AG04450 (cell line): Measurements from ENCODE around the gene CCL2. TPM values are rescaled to one million over a fixed set of nuclear protein-coding genes. Genes with fewer than 3 reads are reported as not detected.

Experiments used
- CTCF ChIA-PET: fragments of 300-600, 350-600 bp; formaldehyde crosslinking; extraction: SDS; loops from one replicate; lab custom pipeline; 2022; ENCODE audit warnings: antibody characterized with exemption, inconsistent platforms; lab: Charles Lee
- POLR2A ChIA-PET: fragments of 350-600 bp; formaldehyde crosslinking; extraction: SDS; loops from one replicate; lab custom pipeline; 2021; ENCODE audit warnings: antibody characterized with exemption, inconsistent platforms; lab: Yijun Ruan, JAX
- DNase-seq: peaks from one replicate; pipeline ENCODE4 v3.0.0-alpha.2; 2011; ENCODE audit warnings: low read depth, low spot score
- H3K27ac ChIP-seq: one replicate; pipeline ENCODE4 v1.5.1; 2012; ENCODE audit warnings: low read depth, low read length, control low read depth
- H3K27me3 ChIP-seq: one replicate; pipeline ENCODE4 v1.6.0; 2012; ENCODE audit warnings: low read length; ENCODE audit not compliant: control insufficient read depth, insufficient read depth
- H3K4me3 ChIP-seq: 2 replicates; pipeline ENCODE4 v1.5.1; 2011; ENCODE audit warnings: mild to moderate bottlenecking, low read depth, low read length, control low read depth
- H3K9me3 ChIP-seq: 2 replicates; pipeline ENCODE4 v1.5.1; 2012; ENCODE audit warnings: low read length; ENCODE audit not compliant: control insufficient read depth, insufficient read depth
- polyA plus RNA-seq: library from polyadenylated mRNA; depleted of rRNA; stranded (reverse); fragments of >200 nt; gene quantifications from 2 replicates; pipeline ENCODE4 v1.2.3, GENCODE V29; 2011
- TF ChIP-seq, protein P1 (sequence below): IDR thresholded peaks from 2 replicates; pipeline ENCODE4 v1.5.1; 2011; ENCODE audit warnings: low read depth, low read length, control low read depth, inconsistent platforms

The CCL2 gene
- polyA plus RNA-seq, 1 experiment = 119 TPM

DNA sequence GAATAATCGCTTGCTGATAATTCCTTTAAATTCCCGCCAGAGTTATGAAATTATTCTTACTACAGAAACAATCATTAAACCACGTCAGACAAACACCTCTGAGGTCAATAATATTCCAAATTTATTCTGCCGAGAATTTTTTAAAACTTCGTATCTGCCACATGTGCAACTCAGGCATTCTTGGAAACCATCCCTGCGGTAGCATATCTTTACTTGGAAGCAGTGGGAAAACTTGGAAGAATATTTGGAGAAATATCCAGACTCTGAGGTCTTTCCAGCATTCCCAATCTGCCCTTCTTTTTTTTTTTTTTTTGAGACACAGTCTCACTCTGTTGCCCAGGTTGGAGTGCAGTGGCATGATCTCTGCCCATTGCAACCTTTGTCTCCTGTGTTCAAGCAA is 28.5 kb downstream of the CCL2 start:
- POLR2A ChIA-PET = no interaction called here
- TF ChIP-seq, protein P1, sequence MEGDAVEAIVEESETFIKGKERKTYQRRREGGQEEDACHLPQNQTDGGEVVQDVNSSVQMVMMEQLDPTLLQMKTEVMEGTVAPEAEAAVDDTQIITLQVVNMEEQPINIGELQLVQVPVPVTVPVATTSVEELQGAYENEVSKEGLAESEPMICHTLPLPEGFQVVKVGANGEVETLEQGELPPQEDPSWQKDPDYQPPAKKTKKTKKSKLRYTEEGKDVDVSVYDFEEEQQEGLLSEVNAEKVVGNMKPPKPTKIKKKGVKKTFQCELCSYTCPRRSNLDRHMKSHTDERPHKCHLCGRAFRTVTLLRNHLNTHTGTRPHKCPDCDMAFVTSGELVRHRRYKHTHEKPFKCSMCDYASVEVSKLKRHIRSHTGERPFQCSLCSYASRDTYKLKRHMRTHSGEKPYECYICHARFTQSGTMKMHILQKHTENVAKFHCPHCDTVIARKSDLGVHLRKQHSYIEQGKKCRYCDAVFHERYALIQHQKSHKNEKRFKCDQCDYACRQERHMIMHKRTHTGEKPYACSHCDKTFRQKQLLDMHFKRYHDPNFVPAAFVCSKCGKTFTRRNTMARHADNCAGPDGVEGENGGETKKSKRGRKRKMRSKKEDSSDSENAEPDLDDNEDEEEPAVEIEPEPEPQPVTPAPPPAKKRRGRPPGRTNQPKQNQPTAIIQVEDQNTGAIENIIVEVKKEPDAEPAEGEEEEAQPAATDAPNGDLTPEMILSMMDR = no peak
- H3K4me3 ChIP-seq = no peak overlapping the region
- no peaks in the 10 kb centered on the region for H3K9me3 ChIP-seq
- peaks cover 12% of the 10 kb centered on the region for H3K27me3 ChIP-seq
- CTCF ChIA-PET = no interaction called here
- no peak for DNase-seq
- no peak overlapping the region for H3K27ac ChIP-seq

DNA sequence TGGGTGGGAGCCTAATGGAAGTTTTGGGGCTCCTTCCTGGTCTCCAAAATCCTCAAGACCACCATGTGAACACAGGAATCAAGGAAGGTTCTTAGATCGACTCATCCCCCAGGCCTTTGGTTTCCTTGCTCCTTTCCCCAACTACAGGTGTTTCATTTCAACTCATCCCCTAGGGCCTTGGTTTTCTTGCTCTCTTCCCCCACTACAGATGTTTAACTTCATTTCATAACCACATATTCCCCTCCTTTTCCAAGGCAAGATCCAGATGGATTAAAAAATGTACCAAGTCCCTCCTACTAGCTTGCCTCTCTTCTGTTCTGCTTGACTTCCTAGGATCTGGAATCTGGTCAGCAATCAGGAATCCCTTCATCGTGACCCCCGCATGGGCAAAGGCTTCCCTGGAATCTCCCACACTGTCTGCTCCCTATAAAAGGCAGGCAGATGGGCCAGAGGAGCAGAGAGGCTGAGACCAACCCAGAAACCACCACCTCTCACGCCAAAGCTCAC is 30.3 kb downstream of the CCL2 start, which contains the start of gene CCL11:
Gene CCL11 (plus strand): TSS at position 457 of the 507 bp plus-strand sequence. CDS start 67 bp downstream, outside the sequence.
- no peak within 1 kb of the TSS for H3K4me3 ChIP-seq
- H3K27ac ChIP-seq = no peak within 1 kb of the TSS
- no peak for DNase-seq
- CTCF ChIA-PET = interaction anchor here (0.7 to 2.9 kb wide), 2 partner anchors 22 to 76 kb away, joined by 4 to 28 read pairs; no protein-coding TSS in a partner anchor
- POLR2A ChIA-PET = interaction anchor here (0.7 kb wide), 1 partner anchor 15 kb away, joined by 3 read pairs; no protein-coding TSS in a partner anchor
- no peaks in the 10 kb centered on the region for H3K9me3 ChIP-seq
- peaks cover 12% of the 10 kb centered on the region for H3K27me3 ChIP-seq
- TF ChIP-seq, protein P1 = no peak

DNA sequence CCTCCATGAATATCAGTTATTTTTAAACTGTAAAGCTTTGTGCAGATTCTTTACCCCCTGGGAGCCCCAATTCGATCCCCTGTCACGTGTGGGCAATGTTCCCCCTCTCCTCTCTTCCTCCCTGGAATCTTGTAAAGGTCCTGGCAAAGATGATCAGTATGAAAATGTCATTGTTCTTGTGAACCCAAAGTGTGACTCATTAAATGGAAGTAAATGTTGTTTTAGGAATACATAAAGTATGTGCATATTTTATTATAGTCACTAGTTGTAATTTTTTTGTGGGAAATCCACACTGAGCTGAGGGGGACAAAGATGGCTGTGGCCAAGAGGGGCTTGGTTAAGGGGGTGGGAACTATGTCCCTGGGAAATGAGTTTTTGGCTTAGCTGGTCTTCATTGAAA is 32.8 kb downstream of the CCL2 start:
- Histone ChIP-seq H3K9me3 (no peaks in the 10 kb centered on the region), H3K4me3 (no peak overlapping the region), H3K27me3 (peaks cover 15% of the 10 kb centered on the region), H3K27ac (no peak overlapping the region)
- TF ChIP-seq, protein P1 = no peak
- ChIA-PET POLR2A (no interaction called here), CTCF (interaction anchor here (3.8 kb wide), 1 partner anchor 73 kb away, joined by 11 read pairs; no protein-coding TSS in a partner anchor)
- DNase-seq = no peak

DNA sequence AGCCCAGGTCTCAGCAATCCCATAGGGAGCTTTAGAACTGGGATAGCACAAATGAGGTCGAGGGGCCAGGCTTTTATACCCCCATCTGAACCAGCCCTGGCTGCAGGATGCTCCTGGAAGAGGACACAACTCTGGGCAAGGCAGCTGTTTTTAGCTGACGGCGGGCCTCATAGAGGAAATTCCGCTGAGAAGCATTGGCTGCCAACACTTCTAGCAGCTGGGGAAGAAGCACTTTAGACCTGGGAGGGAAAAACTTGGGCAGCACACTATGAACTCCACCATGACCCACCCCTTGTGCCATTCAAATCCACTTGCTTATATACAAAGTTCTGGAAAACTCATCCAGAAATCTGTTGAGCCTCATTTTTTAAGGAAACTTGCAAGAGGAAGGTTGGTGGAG is 35.5 kb downstream of the CCL2 start:
- Histone ChIP-seq H3K27me3 (peaks cover 9% of the 10 kb centered on the region), H3K4me3 (no peak overlapping the region), H3K27ac (no peak overlapping the region), H3K9me3 (no peaks in the 10 kb centered on the region)
- TF ChIP-seq, protein P1 = no peak
- DNase-seq = no peak
- ChIA-PET CTCF (interaction anchor here (1.5 to 3.8 kb wide), 2 partner anchors 16 to 70 kb away, joined by 3 to 11 read pairs; no protein-coding TSS in a partner anchor), POLR2A (no interaction called here)

DNA sequence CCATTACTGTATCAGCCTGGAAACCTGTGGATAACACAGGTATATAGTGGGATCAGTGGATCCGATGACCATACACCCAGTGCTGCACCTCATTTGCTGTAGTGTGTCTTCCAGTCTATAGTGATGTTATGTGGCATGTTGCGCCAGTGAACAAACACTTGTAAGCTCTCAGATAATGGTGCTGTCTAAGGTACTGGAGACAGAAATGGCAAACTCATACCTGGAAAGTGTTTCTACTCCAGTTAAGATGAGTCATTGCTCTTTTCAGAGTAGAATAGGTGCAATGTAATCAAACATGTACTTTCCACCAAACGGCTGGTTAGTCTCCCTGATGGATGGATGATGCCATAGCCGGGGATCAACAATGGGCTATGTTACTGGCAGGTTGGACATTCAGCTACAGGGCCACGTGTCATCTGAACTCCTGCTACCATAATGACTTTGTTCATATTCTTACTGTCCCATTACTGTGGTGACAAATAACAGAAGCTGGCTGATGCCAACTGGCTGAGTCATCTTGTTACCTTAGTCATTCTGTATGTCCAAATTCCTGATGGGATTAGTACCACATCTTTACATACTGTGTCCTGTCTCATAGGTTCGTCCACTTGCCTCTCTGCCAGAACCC is 36.8 kb downstream of the CCL2 start:
- Histone ChIP-seq H3K9me3 (no peaks in the 10 kb centered on the region), H3K27me3 (peaks cover 3% of the 10 kb centered on the region), H3K4me3 (no peak overlapping the region), H3K27ac (no peak overlapping the region)
- ChIA-PET POLR2A (no interaction called here), CTCF (interaction anchor here (0.8 to 1.5 kb wide), 3 partner anchors 15 to 69 kb away, joined by 3 read pairs; no protein-coding TSS in a partner anchor)
- TF ChIP-seq, protein P1 = no peak
- DNase-seq = no peak
